Measurements from ENCODE around the gene CNTNAP2. TPM values are rescaled to one million over a fixed set of nuclear protein-coding genes. Genes with fewer than 3 reads are reported as not detected.

Gene CNTNAP2
- total and polyA plus RNA-seq, 2 of the 4 experiments (the other 2 are of a cell fraction), result not detected

GRCh38 chr7:146948703-146949102 lies 832.1 kb downstream of the CNTNAP2 start:
- Histone ChIP-seq H4K91ac (ENCODE audit: insufficient read depth, low read depth, low read length) (no peak overlapping the region), H3K27ac (ENCODE audit: insufficient read depth, low read length) (no peak overlapping the region), H3K79me1 (ENCODE audit: low read depth in 1 of 2, low read length in 2 of 2) (no peaks in the 10 kb centered on the region), H2AK9ac (replicated peaks; ENCODE audit: low read depth, low read length, poor library complexity) (no peak overlapping the region), H4K20me1 (ENCODE audit: insufficient read depth, low read length) (no peaks in the 10 kb centered on the region), H3K9me1 (ENCODE audit: insufficient read depth, low read length) (no peaks in the 10 kb centered on the region), H3K9me3 (ENCODE audit: control insufficient read depth, insufficient read depth, low read length) (no peaks in the 10 kb centered on the region), H2BK5ac (ENCODE audit: low read depth, low read length, poor library complexity, severe bottlenecking) (no peak overlapping the region), H2AK5ac (ENCODE audit: low read depth, low read length) (no peak overlapping the region), H3K9ac (ENCODE audit: low read depth, low read length) (no peak overlapping the region), H4K5ac (ENCODE audit: low read depth, low read length) (no peak overlapping the region), H2BK20ac (ENCODE audit: low read depth, low read length) (no peak overlapping the region), H2BK15ac (ENCODE audit: low read depth, low read length) (no peak overlapping the region), H3K18ac (ENCODE audit: low read depth, low read length) (no peak overlapping the region), H3K4me1 (ENCODE audit: control insufficient read depth, insufficient read depth, low read length) (no peaks in the 10 kb centered on the region), H3K4ac (ENCODE audit: low read depth, low read length) (no peak overlapping the region), H3K36me3 (ENCODE audit: control insufficient read depth, insufficient read depth, low read length) (no peaks in the 10 kb centered on the region), H2BK120ac (ENCODE audit: low read depth, low read length) (no peak overlapping the region), H3K23ac (ENCODE audit: low read depth, low read length) (no peak overlapping the region), H3K14ac (replicated peaks; ENCODE audit: low read depth, low read length) (no peak overlapping the region), H3K56ac (ENCODE audit: extremely low read depth, insufficient read depth, low read length) (no peak overlapping the region), H3K4me2 (ENCODE audit: low read depth, low read length) (no peak overlapping the region), H4K8ac (ENCODE audit: low read depth in 2 of 2, low read length in 2 of 2) (no peak overlapping the region), H2AFZ (replicated peaks; ENCODE audit: low read length, poor library complexity) (no peak overlapping the region), H3K27me3 (ENCODE audit: control insufficient read depth, insufficient read depth, low read length) (no peaks in the 10 kb centered on the region), H3K4me3 (ENCODE audit: insufficient read depth, low read depth, low read length) (no peak overlapping the region)
- TF ChIP-seq RAD21 (IDR thresholded peaks at IDR 0.05; ENCODE audit: low read length), result no peak
- no peak for TF ChIP-seq CTCF (conservative IDR thresholded peaks at IDR 0.05; ENCODE audit: low read depth, low read length)
- TF ChIP-seq NFE2L2 (IDR thresholded peaks at IDR 0.05; ENCODE audit: low read depth, low read length), result no peak
- TF ChIP-seq BHLHE40 (IDR thresholded peaks at IDR 0.05; ENCODE audit: low read depth, low read length), result no peak
- no peak for TF ChIP-seq CEBPB (IDR thresholded peaks at IDR 0.05; ENCODE audit: low read depth, low read length)
- TF ChIP-seq MXI1 (IDR thresholded peaks at IDR 0.05; ENCODE audit: borderline replicate concordance, low read depth, low read length), result no peak
- TF ChIP-seq SMC3 (IDR thresholded peaks at IDR 0.05; ENCODE audit: low read depth, low read length), result no peak
- TF ChIP-seq RFX5 (IDR thresholded peaks at IDR 0.05; ENCODE audit: low read depth, low read length), result no peak
- no peak for TF ChIP-seq MAZ (IDR thresholded peaks at IDR 0.05; ENCODE audit: borderline replicate concordance, low read depth, low read length)
- TF ChIP-seq ELK1 (IDR thresholded peaks at IDR 0.05; ENCODE audit: borderline replicate concordance, low read depth, low read length), result no peak
- TF ChIP-seq CHD1 (IDR thresholded peaks at IDR 0.05; ENCODE audit: low read depth, low read length), result no peak
- TF ChIP-seq USF2 (IDR thresholded peaks at IDR 0.05; ENCODE audit: low read depth, low read length), result no peak
- dilution Hi-C loops (cut with HindIII; ENCODE audit: low sequenced_read_pairs, unreplicated experiment), result no loop called here
- ChIA-PET POLR2A (ENCODE audit: unreplicated experiment) (no interaction called here), CTCF (no interaction called here)
- intact Hi-C loops (cut with micrococcal nuclease), result no loop called here
- no TSS peak for BruUV-seq (replicated peaks)
- in situ Hi-C loops (cut with MboI; ENCODE audit: low sequenced_read_pairs), result no loop called here
- no CpG with 5 or more reads among the region's 1 CpG for WGBS, 2 experiments (ENCODE audit: extremely low coverage in 2 of 2, insufficient read length in 1 of 2)
- DNase-seq, result no peak
- ATAC-seq (ENCODE audit: low read depth), result no peak
